NT2/D1 (cell line): ENCODE measurements around the gene GGA3.
A peak's percentile ranks its signal among the peaks of the same experiment; 100 is the strongest.
"Not testable (repeated sequence)": the region's sequence is repeated elsewhere in the genome, so short reads cannot be mapped to it uniquely, and the experiment has no call there.

Experiments
- DNase-seq: peaks from one replicate; pipeline ENCODE4 v3.0.0-alpha.2; 2011; ENCODE audit warnings: low read depth, low spot score
- H3K27me3 ChIP-seq: 2 replicates; pipeline ENCODE4 v1.6.0; 2011; ENCODE audit warnings: mild to moderate bottlenecking; ENCODE audit not compliant: insufficient read length, insufficient read depth
- H3K36me3 ChIP-seq: 2 replicates; pipeline ENCODE4 v1.6.1; 2011; ENCODE audit warnings: mild to moderate bottlenecking, low read length, mixed read lengths; ENCODE audit not compliant: insufficient read depth, insufficient read length
- H3K4me1 ChIP-seq: 2 replicates; pipeline ENCODE4 v1.5.1; 2011; ENCODE audit not compliant: insufficient read depth, insufficient read length
- H3K4me3 ChIP-seq: 2 replicates; pipeline ENCODE4 v1.5.1; 2011; ENCODE audit warnings: low read depth; ENCODE audit not compliant: insufficient read length
- H3K9ac ChIP-seq: 2 replicates; pipeline ENCODE4 v1.6.0; 2011; ENCODE audit warnings: low read depth; ENCODE audit not compliant: insufficient read length
- H3K9me3 ChIP-seq: 2 replicates; pipeline ENCODE4 v1.5.1; 2011; ENCODE audit warnings: mild to moderate bottlenecking, low read length; ENCODE audit not compliant: insufficient read depth
- SUZ12 ChIP-seq: IDR thresholded peaks from 2 replicates; pipeline ENCODE4 v1.6.1; 2011; ENCODE audit not compliant: insufficient read length, insufficient read depth; ENCODE audit errors: extremely low read depth
- YY1 ChIP-seq: IDR thresholded peaks from 2 replicates; pipeline ENCODE4 v1.6.1; 2011; ENCODE audit not compliant: insufficient read length, insufficient read depth
- ZNF274 ChIP-seq: IDR thresholded peaks from 2 replicates; pipeline ENCODE4 v1.6.1; 2011; ENCODE audit warnings: mild to moderate bottlenecking, low read depth, low read length

The GGA3 gene

GRCh38 chr17:75225016-75225415 lies 36.4 kb downstream of the GGA3 start:
- H3K9ac ChIP-seq, result no peak overlapping the region
- no peak for TF ChIP-seq SUZ12
- no peaks in the 10 kb centered on the region for H3K4me1 ChIP-seq
- H3K36me3 ChIP-seq, result peaks cover 82% of the 10 kb centered on the region
- DNase-seq, result no peak
- H3K9me3 ChIP-seq, result no peaks in the 10 kb centered on the region
- no peaks in the 10 kb centered on the region for H3K27me3 ChIP-seq
- H3K4me3 ChIP-seq, result no peak overlapping the region

GRCh38 chr17:75219815-75220214 lies 41.6 kb downstream of the GGA3 start:
- H3K27me3 ChIP-seq, result no peaks in the 10 kb centered on the region
- TF ChIP-seq ZNF274 (no peak), YY1 (no peak), SUZ12 (no peak)
- no peaks in the 10 kb centered on the region for H3K4me1 ChIP-seq
- no peak for DNase-seq
- H3K9ac ChIP-seq, result no peak overlapping the region
- no peaks in the 10 kb centered on the region for H3K9me3 ChIP-seq
- H3K4me3 ChIP-seq, result no peak overlapping the region
- peaks cover 84% of the 10 kb centered on the region for H3K36me3 ChIP-seq

GRCh38 chr17:75218131-75218530 lies 43.3 kb downstream of the GGA3 start:
- no peaks in the 10 kb centered on the region for H3K9me3 ChIP-seq
- no peaks in the 10 kb centered on the region for H3K4me1 ChIP-seq
- no peak overlapping the region for H3K4me3 ChIP-seq
- H3K9ac ChIP-seq, result no peak overlapping the region
- TF ChIP-seq SUZ12 (no peak), YY1 (no peak)
- DNase-seq, result no peak
- peaks cover 86% of the 10 kb centered on the region for H3K36me3 ChIP-seq
- no peaks in the 10 kb centered on the region for H3K27me3 ChIP-seq

- DNase-seq, result no peak
- Histone ChIP-seq H3K9ac (no peak overlapping the region), H3K4me1 (no peaks in the 10 kb centered on the region), H3K36me3 (peaks cover 60% of the 10 kb centered on the region), H3K27me3 (no peaks in the 10 kb centered on the region), H3K9me3 (no peaks in the 10 kb centered on the region), H3K4me3 (no peak overlapping the region)
- TF ChIP-seq ZNF274 (no peak), YY1 (no peak)
These were observed 52.3 kb downstream of the GGA3 start for GRCh38 chr17:75209061-75209460.

- H3K4me3 ChIP-seq, result no peak overlapping the region
- peaks cover 52% of the 10 kb centered on the region for H3K36me3 ChIP-seq
- H3K4me1 ChIP-seq, result no peaks in the 10 kb centered on the region
- TF ChIP-seq ZNF274 (no peak), YY1 (no peak), SUZ12 (no peak)
- H3K9me3 ChIP-seq, result no peaks in the 10 kb centered on the region
- no peaks in the 10 kb centered on the region for H3K27me3 ChIP-seq
- H3K9ac ChIP-seq, result no peak overlapping the region
- DNase-seq, result no peak
These were observed 53.2 kb downstream of the GGA3 start for GRCh38 chr17:75208161-75208560.

GRCh38 chr17:75207760-75208159 lies 53.6 kb downstream of the GGA3 start:
- H3K9ac ChIP-seq, result no peak overlapping the region
- no peak for DNase-seq
- H3K36me3 ChIP-seq, result peaks cover 48% of the 10 kb centered on the region
- H3K4me3 ChIP-seq, result no peak overlapping the region
- no peak for TF ChIP-seq ZNF274
- TF ChIP-seq YY1, result no peak
- no peak for TF ChIP-seq SUZ12
- no peaks in the 10 kb centered on the region for H3K27me3 ChIP-seq
- H3K9me3 ChIP-seq, result no peaks in the 10 kb centered on the region
- H3K4me1 ChIP-seq, result no peaks in the 10 kb centered on the region

- not testable (repeated sequence) for H3K4me3 ChIP-seq, DNase-seq, H3K9ac ChIP-seq, H3K27me3 ChIP-seq, H3K4me1 ChIP-seq, H3K9me3 ChIP-seq
- H3K36me3 ChIP-seq, result peaks cover 41% of the 10 kb centered on the region
These were observed 54.4 kb downstream of the GGA3 start for GRCh38 chr17:75207050-75207407.

GRCh38 chr17:75205793-75206163 lies 55.6 kb downstream of the GGA3 start:
- peak overlapping the region; percentile 99 for H3K9ac ChIP-seq
- H3K9me3 ChIP-seq, result no peaks in the 10 kb centered on the region
- H3K4me3 ChIP-seq, result peak overlapping the region; percentile 92
- H3K27me3 ChIP-seq, result no peaks in the 10 kb centered on the region
- no peak for DNase-seq
- no peak for TF ChIP-seq YY1
- no peak for TF ChIP-seq ZNF274
- no peak for TF ChIP-seq SUZ12
- H3K36me3 ChIP-seq, result peaks cover 30% of the 10 kb centered on the region
- no peaks in the 10 kb centered on the region for H3K4me1 ChIP-seq
